IMR-90 (cell line): ENCODE data around the gene ASB11. TPM values are rescaled to one million over a fixed set of nuclear protein-coding genes. Genes with fewer than 3 reads are reported as not detected.

Source experiments
- ATAC-seq: fragments of 200-7000 bp; cut with Tn5 transposase; 2 replicates; pipeline ENCODE4 v1.9.1; 2020; ENCODE audit warnings: low read depth, mild to moderate bottlenecking, moderate library complexity
- BruUV-seq: library from RNA; stranded (reverse); fragments of 400-500 nt; replicated peaks from 2 replicates; lab custom pipeline; 2021; lab: Mats Ljungman, UMichigan
- CTCF ChIA-PET: fragments of 300-600 bp; formaldehyde crosslinking; extraction: SDS; loops from one replicate; lab custom pipeline; 2021; ENCODE audit warnings: antibody characterized with exemption; lab: Yijun Ruan, JAX
- POLR2A ChIA-PET: fragments of 300-600 bp; sonication (Branson Sonifier 250); formaldehyde crosslinking; loops from one replicate; lab custom pipeline; 2022; ENCODE audit warnings: antibody characterized with exemption; ENCODE audit not compliant: unreplicated experiment; lab: Charles Lee
- DNase-seq: peaks from one replicate; pipeline ENCODE4 v3.0.0; 2013
- H2AFZ ChIP-seq: replicated peaks from 2 replicates; pipeline ENCODE3; 2013; ENCODE audit warnings: low read length, mild to moderate bottlenecking; ENCODE audit not compliant: poor library complexity
- H2AK5ac ChIP-seq: 2 replicates; pipeline ENCODE4 v1.6.1; 2013; ENCODE audit warnings: low read depth, low read length, inconsistent platforms
- H2AK9ac ChIP-seq: replicated peaks from 2 replicates; pipeline ENCODE3; 2013; ENCODE audit warnings: mild to moderate bottlenecking, low read depth, low read length, moderate library complexity; ENCODE audit not compliant: poor library complexity
- H2BK120ac ChIP-seq: 2 replicates; pipeline ENCODE4 v1.6.1; 2013; ENCODE audit warnings: low read depth, low read length, inconsistent platforms
- H2BK15ac ChIP-seq: 3 replicates; pipeline ENCODE4 v1.6.1; 2013; ENCODE audit warnings: low read depth, low read length, inconsistent platforms
- H2BK20ac ChIP-seq: 2 replicates; pipeline ENCODE4 v1.6.1; 2013; ENCODE audit warnings: low read depth, mild to moderate bottlenecking, inconsistent platforms, low read length, moderate library complexity
- H2BK5ac ChIP-seq: 2 replicates; pipeline ENCODE4 v1.6.1; 2013; ENCODE audit warnings: mild to moderate bottlenecking, low read depth, low read length, inconsistent platforms; ENCODE audit not compliant: poor library complexity, severe bottlenecking
- H3K14ac ChIP-seq: replicated peaks from 2 replicates; pipeline ENCODE4 v1.6.1; 2013; ENCODE audit warnings: low read depth, low read length, inconsistent platforms
- H3K18ac ChIP-seq: 2 replicates; pipeline ENCODE4 v1.6.1; 2013; ENCODE audit warnings: low read depth, low read length, control low read depth
- H3K23ac ChIP-seq: 2 replicates; pipeline ENCODE4 v1.6.1; 2013; ENCODE audit warnings: low read depth, low read length, inconsistent platforms
- H3K27ac ChIP-seq: 2 replicates; pipeline ENCODE4 v1.5.1; 2013; ENCODE audit warnings: mild to moderate bottlenecking, control low read depth, low read length; ENCODE audit not compliant: insufficient read depth
- H3K27me3 ChIP-seq: 2 replicates; pipeline ENCODE4 v1.6.1; 2013; ENCODE audit warnings: low read length; ENCODE audit not compliant: control insufficient read depth, insufficient read depth
- H3K36me3 ChIP-seq: 2 replicates; pipeline ENCODE4 v1.6.1; 2013; ENCODE audit warnings: low read length, mixed read lengths; ENCODE audit not compliant: control insufficient read depth, insufficient read depth
- H3K4ac ChIP-seq: 2 replicates; pipeline ENCODE4 v1.6.1; 2013; ENCODE audit warnings: low read depth, low read length, inconsistent platforms
- H3K4me1 ChIP-seq: 2 replicates; pipeline ENCODE4 v1.6.1; 2013; ENCODE audit warnings: low read length, mixed read lengths; ENCODE audit not compliant: control insufficient read depth, insufficient read depth
- H3K4me2 ChIP-seq: 2 replicates; pipeline ENCODE4 v1.6.1; 2013; ENCODE audit warnings: low read depth, mild to moderate bottlenecking, control low read depth, low read length, moderate library complexity
- H3K4me3 ChIP-seq: 2 replicates; pipeline ENCODE4 v1.5.1; 2013; ENCODE audit warnings: low read depth, mild to moderate bottlenecking, control low read depth, low read length, moderate library complexity; ENCODE audit not compliant: insufficient read depth
- H3K56ac ChIP-seq: 2 replicates; pipeline ENCODE4 v1.6.1; 2013; ENCODE audit warnings: low read length, inconsistent platforms; ENCODE audit not compliant: insufficient read depth; ENCODE audit errors: extremely low read depth
- H3K79me1 ChIP-seq, 2 experiments: 2 replicates each; pipeline ENCODE4 v1.6.1; 2013; ENCODE audit warnings: low read length in 2 of 2, inconsistent platforms in 1 of 2, low read depth in 1 of 2
- H3K9ac ChIP-seq: 2 replicates; pipeline ENCODE4 v1.6.1; 2013; ENCODE audit warnings: low read depth, low read length, control low read depth
- H3K9me1 ChIP-seq: 2 replicates; pipeline ENCODE4 v1.6.1; 2013; ENCODE audit warnings: low read length, inconsistent platforms; ENCODE audit not compliant: insufficient read depth
- H3K9me3 ChIP-seq: 2 replicates; pipeline ENCODE4 v1.6.1; 2013; ENCODE audit warnings: low read length; ENCODE audit not compliant: control insufficient read depth, insufficient read depth
- H4K20me1 ChIP-seq: 2 replicates; pipeline ENCODE4 v1.6.1; 2013; ENCODE audit warnings: low read length, inconsistent platforms; ENCODE audit not compliant: insufficient read depth
- H4K5ac ChIP-seq: 2 replicates; pipeline ENCODE4 v1.6.1; 2013; ENCODE audit warnings: mild to moderate bottlenecking, low read depth, low read length, control low read depth
- H4K8ac ChIP-seq, 2 experiments: 2 replicates each; pipeline ENCODE4 v1.6.1; 2013; ENCODE audit warnings: low read depth in 2 of 2, low read length in 2 of 2, control low read depth in 1 of 2, inconsistent platforms in 1 of 2
- H4K91ac ChIP-seq: 2 replicates; pipeline ENCODE4 v1.6.1; 2013; ENCODE audit warnings: low read depth, low read length, inconsistent platforms; ENCODE audit not compliant: insufficient read depth
- BHLHE40 ChIP-seq: fragments of 150-350 bp; IDR thresholded peaks from 2 replicates; pipeline ENCODE4 v1.6.1; 2016; ENCODE audit warnings: mild to moderate bottlenecking, low read depth, low read length
- CEBPB ChIP-seq: IDR thresholded peaks from 2 replicates; pipeline ENCODE4 v1.6.1; 2012; ENCODE audit warnings: low read depth, low read length, improper control_type of control experiment
- CHD1 ChIP-seq: IDR thresholded peaks from 2 replicates; pipeline ENCODE4 v1.6.1; 2012; ENCODE audit warnings: low read depth, low read length, improper control_type of control experiment
- ELK1 ChIP-seq: fragments of 150-350 bp; IDR thresholded peaks from 2 replicates; pipeline ENCODE4 v1.6.1; 2016; ENCODE audit warnings: low read depth, mild to moderate bottlenecking, low read length, moderate library complexity, borderline replicate concordance
- FOS ChIP-seq: fragments of 150-350 bp; IDR thresholded peaks from 2 replicates; pipeline ENCODE4 v1.6.1; 2016; ENCODE audit warnings: low read depth, low read length
- MAFK ChIP-seq: IDR thresholded peaks from 2 replicates; pipeline ENCODE4 v1.6.1; 2012; ENCODE audit warnings: low read depth, low read length, improper control_type of control experiment
- MAZ ChIP-seq: IDR thresholded peaks from 2 replicates; pipeline ENCODE4 v1.6.1; 2012; ENCODE audit warnings: low read depth, mild to moderate bottlenecking, low read length, improper control_type of control experiment, moderate library complexity, borderline replicate concordance
- MXI1 ChIP-seq: IDR thresholded peaks from 2 replicates; pipeline ENCODE4 v1.6.1; 2012; ENCODE audit warnings: low read depth, mild to moderate bottlenecking, low read length, moderate library complexity, borderline replicate concordance
- NFE2L2 ChIP-seq: fragments of 150-350 bp; IDR thresholded peaks from 2 replicates; pipeline ENCODE4 v1.6.1; 2016; ENCODE audit warnings: low read depth, mild to moderate bottlenecking, low read length
- POLR2A ChIP-seq: IDR thresholded peaks from 2 replicates; pipeline ENCODE4 v1.6.1; 2012; ENCODE audit warnings: mild to moderate bottlenecking, low read depth, low read length
- RAD21 ChIP-seq: IDR thresholded peaks from 2 replicates; pipeline ENCODE4 v1.6.1; 2012; ENCODE audit warnings: low read length, improper control_type of control experiment
- RCOR1 ChIP-seq: IDR thresholded peaks from 2 replicates; pipeline ENCODE4 v1.6.1; 2012; ENCODE audit warnings: mild to moderate bottlenecking, low read length, improper control_type of control experiment; ENCODE audit not compliant: insufficient replicate concordance
- RFX5 ChIP-seq: IDR thresholded peaks from 2 replicates; pipeline ENCODE4 v1.8.0; 2012; ENCODE audit warnings: low read depth, mild to moderate bottlenecking, low read length, moderate library complexity
- SMC3 ChIP-seq: fragments of 150-350 bp; IDR thresholded peaks from 2 replicates; pipeline ENCODE4 v1.6.1; 2016; ENCODE audit warnings: low read depth, mild to moderate bottlenecking, antibody characterized with exemption, low read length, moderate library complexity
- USF2 ChIP-seq: fragments of 150-350 bp; IDR thresholded peaks from 2 replicates; pipeline ENCODE4 v1.6.1; 2017; ENCODE audit warnings: mild to moderate bottlenecking, antibody characterized with exemption, low read length, low read depth
- WGBS, 2 experiments: methylation state at CpG; one replicate each; pipeline versions ENCODE4 v1.1.5 to v1.1.7; 2013; ENCODE audit warnings: missing lambda C conversion rate in 2 of 2; ENCODE audit not compliant: insufficient read length in 1 of 2; ENCODE audit errors: extremely low coverage in 2 of 2; 5-methylcytosine and 5-hydroxymethylcytosine counted together
- dilution Hi-C: fragments of 300-500 bp; cut with HindIII; formaldehyde crosslinking; loops from one replicate; pipeline ENCODE4 v1.14.3; 2018; ENCODE audit warnings: low sequenced_read_pairs; ENCODE audit not compliant: unreplicated experiment
- in situ Hi-C: fragments of 300-500 bp; cut with MboI; formaldehyde crosslinking; loops from 3 replicates; pipeline ENCODE4 v1.14.3; 2019; ENCODE audit warnings: low sequenced_read_pairs, inconsistent platforms, mixed read lengths
- intact Hi-C: fragments of 100-400 bp; cut with micrococcal nuclease; formaldehyde crosslinking; loops from 2 replicates; pipeline ENCODE4 v1.10.0; 2022
- polyA plus RNA-seq, 3 experiments: library from polyadenylated mRNA; depleted of rRNA; stranded (reverse); fragments of >200 nt; gene quantifications; 2 replicates each; pipeline ENCODE4 v1.2.3, GENCODE V29; 2012; ENCODE audit warnings: low replicate concordance in 1 of 3
- total RNA-seq: library from RNA; depleted of rRNA; stranded (reverse); fragments of >200 nt; gene quantifications from 2 replicates; pipeline ENCODE4 v1.2.3, GENCODE V29; 2012
- TF ChIP-seq, protein P1 (sequence below): conservative IDR thresholded peaks from 2 replicates; pipeline ENCODE4 v1.5.1; 2012; ENCODE audit warnings: mild to moderate bottlenecking, low read depth, low read length, improper control_type of control experiment

Gene ASB11
- total and polyA plus RNA-seq, 2 of the 4 experiments (the other 2 are of a cell fraction) = not detected

DNA sequence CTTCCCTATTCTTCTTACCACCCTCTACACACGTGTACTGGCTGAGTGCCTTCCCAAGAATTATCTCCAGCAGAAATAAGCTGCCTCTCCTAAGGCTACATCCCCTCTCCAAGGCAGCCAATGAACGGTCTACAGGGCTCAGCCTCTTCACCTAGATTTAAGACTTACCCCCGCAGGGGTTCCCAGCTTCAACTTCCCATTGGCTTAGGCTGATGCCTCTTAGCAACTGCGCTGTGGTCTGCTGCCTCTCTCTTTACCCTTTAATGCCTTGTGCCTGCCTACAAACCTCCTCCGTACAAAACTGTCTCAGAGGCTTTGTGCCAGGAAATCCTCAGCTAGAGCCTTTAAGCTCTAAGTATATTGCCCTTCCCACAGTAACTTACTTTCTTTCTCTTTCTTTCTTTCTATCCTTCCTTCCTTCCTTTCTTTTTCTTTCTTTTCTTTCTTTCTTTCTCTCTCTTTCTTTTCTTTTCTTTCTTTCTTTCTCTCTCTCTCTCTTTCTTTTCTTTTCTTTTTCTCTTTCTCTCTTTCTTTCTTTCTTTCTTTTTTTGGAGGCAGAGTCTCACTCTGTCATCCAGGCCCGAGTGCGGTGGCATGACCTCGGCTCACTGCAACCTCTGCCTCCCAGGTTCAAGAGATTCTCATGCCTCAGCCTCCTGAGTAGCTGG lies 35.0 kb upstream of the ASB11 start:
- Histone ChIP-seq H3K23ac (no peak overlapping the region), H2AK9ac (no peak overlapping the region), H3K9ac (no peak overlapping the region), H2BK120ac (no peak overlapping the region), H3K4ac (no peak overlapping the region), H2BK5ac (no peak overlapping the region), H3K4me3 (no peak overlapping the region), H4K8ac (no peak overlapping the region), H3K9me1 (no peaks in the 10 kb centered on the region), H3K79me1 (no peaks in the 10 kb centered on the region), H2AK5ac (no peak overlapping the region), H2BK15ac (no peak overlapping the region), H3K14ac (no peak overlapping the region), H3K27me3 (peaks cover 3% of the 10 kb centered on the region; the same call in 1 of the 2 replicates), H3K36me3 (no peaks in the 10 kb centered on the region), H3K4me2 (no peak overlapping the region), H3K18ac (no peak overlapping the region), H4K91ac (no peak overlapping the region), H2AFZ (no peak overlapping the region), H2BK20ac (no peak overlapping the region), H4K5ac (no peak overlapping the region), H4K20me1 (no peaks in the 10 kb centered on the region), H3K56ac (no peak overlapping the region), H3K9me3 (no peaks in the 10 kb centered on the region), H3K4me1 (no peaks in the 10 kb centered on the region), H3K27ac (no peak overlapping the region)
- ChIA-PET CTCF (interaction anchor here (1.4 to 2.5 kb wide), 3 partner anchors 8 to 116 kb away, joined by 3 to 17 read pairs (median 6); no protein-coding TSS in a partner anchor), POLR2A (no interaction called here)
- in situ Hi-C loops = no loop called here
- DNase-seq (no peak), ATAC-seq (no peak)
- TF ChIP-seq FOS = no peak
- TF ChIP-seq MXI1 = no peak
- no peak for TF ChIP-seq USF2
- no peak for TF ChIP-seq SMC3
- no peak for TF ChIP-seq RFX5
- no peak for TF ChIP-seq ELK1
- TF ChIP-seq MAFK = no peak
- no peak for TF ChIP-seq POLR2A
- no peak for TF ChIP-seq RCOR1
- TF ChIP-seq NFE2L2 = no peak
- no peak for TF ChIP-seq CHD1
- no peak for TF ChIP-seq CEBPB
- no peak for TF ChIP-seq MAZ
- TF ChIP-seq, protein P1, sequence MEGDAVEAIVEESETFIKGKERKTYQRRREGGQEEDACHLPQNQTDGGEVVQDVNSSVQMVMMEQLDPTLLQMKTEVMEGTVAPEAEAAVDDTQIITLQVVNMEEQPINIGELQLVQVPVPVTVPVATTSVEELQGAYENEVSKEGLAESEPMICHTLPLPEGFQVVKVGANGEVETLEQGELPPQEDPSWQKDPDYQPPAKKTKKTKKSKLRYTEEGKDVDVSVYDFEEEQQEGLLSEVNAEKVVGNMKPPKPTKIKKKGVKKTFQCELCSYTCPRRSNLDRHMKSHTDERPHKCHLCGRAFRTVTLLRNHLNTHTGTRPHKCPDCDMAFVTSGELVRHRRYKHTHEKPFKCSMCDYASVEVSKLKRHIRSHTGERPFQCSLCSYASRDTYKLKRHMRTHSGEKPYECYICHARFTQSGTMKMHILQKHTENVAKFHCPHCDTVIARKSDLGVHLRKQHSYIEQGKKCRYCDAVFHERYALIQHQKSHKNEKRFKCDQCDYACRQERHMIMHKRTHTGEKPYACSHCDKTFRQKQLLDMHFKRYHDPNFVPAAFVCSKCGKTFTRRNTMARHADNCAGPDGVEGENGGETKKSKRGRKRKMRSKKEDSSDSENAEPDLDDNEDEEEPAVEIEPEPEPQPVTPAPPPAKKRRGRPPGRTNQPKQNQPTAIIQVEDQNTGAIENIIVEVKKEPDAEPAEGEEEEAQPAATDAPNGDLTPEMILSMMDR = no peak
- no peak for TF ChIP-seq BHLHE40
- no peak for TF ChIP-seq RAD21
- WGBS, 2 experiments = 50% methylated on average over 1 of the region's 8 CpGs; no CpG with 5 or more reads in 1 of the 2 experiments
- intact Hi-C loops = no loop called here
- no TSS peak for BruUV-seq
- dilution Hi-C loops = no loop called here
